ENCODE data around the gene KCNJ16. TPM values are rescaled to one million over a fixed set of nuclear protein-coding genes. Genes with fewer than 3 reads are reported as not detected.

The KCNJ16 gene
- total RNA-seq, 2 experiments from 2014 or later: not detected

DNA sequence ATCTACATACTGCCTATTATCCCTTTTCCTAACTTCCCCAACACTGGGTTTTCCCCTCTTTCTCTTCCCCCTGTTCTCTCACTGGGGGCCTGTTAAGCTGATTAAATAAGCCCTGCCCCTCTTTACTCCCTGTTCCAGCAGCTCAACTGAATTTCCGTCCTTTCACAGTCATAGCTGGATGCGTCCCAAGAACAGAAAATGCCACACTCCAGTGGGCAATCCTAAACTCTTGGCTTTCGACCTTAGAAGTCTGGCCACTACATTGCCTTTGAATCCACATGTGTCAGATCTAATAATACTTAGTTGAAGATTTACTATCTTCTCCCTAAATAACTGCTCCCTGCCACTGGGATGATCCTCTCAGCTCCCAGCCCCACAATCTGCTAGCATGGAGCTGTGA lies 34.5 kb downstream of the KCNJ16 start:
- Mint-ChIP-seq H3K27me3 (no peaks in the 10 kb centered on the region), H3K9me3 (no peaks in the 10 kb centered on the region), H3K27ac (no peak overlapping the region), H3K36me3 (ENCODE audit: low read depth) (no peaks in the 10 kb centered on the region), H3K4me3 (no peak overlapping the region), H3K4me1 (peaks cover 1% of the 10 kb centered on the region)
- no peak for DNase-seq
- POLR2A ChIA-PET: no interaction called here
- CTCF ChIA-PET: no interaction called here

GRCh38 chr17:70110443-70110880 lies 35.4 kb downstream of the KCNJ16 start:
- CTCF ChIA-PET: no interaction called here
- DNase-seq: no peak
- POLR2A ChIA-PET: no interaction called here
- Mint-ChIP-seq H3K27ac (no peak overlapping the region), H3K4me1 (peaks cover 1% of the 10 kb centered on the region), H3K27me3 (no peaks in the 10 kb centered on the region), H3K9me3 (no peaks in the 10 kb centered on the region), H3K4me3 (no peak overlapping the region), H3K36me3 (ENCODE audit: low read depth) (no peaks in the 10 kb centered on the region)

- H3K4me1 Mint-ChIP-seq: peaks cover 1% of the 10 kb centered on the region
- no peaks in the 10 kb centered on the region for H3K9me3 Mint-ChIP-seq
- no peaks in the 10 kb centered on the region for H3K36me3 Mint-ChIP-seq (ENCODE audit: low read depth)
- no peaks in the 10 kb centered on the region for H3K27me3 Mint-ChIP-seq
- POLR2A ChIA-PET: no interaction called here
- CTCF ChIA-PET: no interaction called here
- no peak overlapping the region for H3K27ac Mint-ChIP-seq
- no peak for DNase-seq
- H3K4me3 Mint-ChIP-seq: no peak overlapping the region
These were observed 36.2 kb downstream of the KCNJ16 start for GRCh38 chr17:70111201-70111600.

- POLR2A ChIA-PET: no interaction called here
- Mint-ChIP-seq H3K4me1 (no peaks in the 10 kb centered on the region), H3K4me3 (no peak overlapping the region), H3K9me3 (no peaks in the 10 kb centered on the region), H3K27me3 (no peaks in the 10 kb centered on the region), H3K27ac (no peak overlapping the region), H3K36me3 (ENCODE audit: low read depth) (no peaks in the 10 kb centered on the region)
- DNase-seq: no peak
- CTCF ChIA-PET: no interaction called here
These were observed 39.4 kb downstream of the KCNJ16 start for GRCh38 chr17:70114405-70114804.

DNA sequence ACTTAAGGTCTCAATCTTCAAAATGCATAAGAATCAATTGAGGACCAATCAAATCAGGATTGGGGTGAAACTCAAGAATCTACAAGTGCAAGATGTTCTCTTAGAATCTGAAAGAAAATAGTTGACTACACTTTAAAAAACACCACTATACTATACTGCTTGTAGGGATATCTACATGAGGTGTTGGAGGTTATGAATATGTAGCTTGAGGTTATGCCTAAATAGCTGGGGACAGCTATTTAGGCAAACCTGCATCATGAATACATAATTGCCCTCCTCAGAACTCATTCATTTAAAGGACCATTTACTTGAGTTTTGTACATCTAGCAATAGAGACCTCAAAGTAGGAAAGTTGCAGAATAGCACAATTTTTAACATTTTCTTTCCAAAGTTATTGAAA lies 40.1 kb downstream of the KCNJ16 start:
- Mint-ChIP-seq H3K27ac (no peak overlapping the region), H3K9me3 (no peaks in the 10 kb centered on the region), H3K4me1 (no peaks in the 10 kb centered on the region), H3K36me3 (ENCODE audit: low read depth) (no peaks in the 10 kb centered on the region), H3K4me3 (no peak overlapping the region), H3K27me3 (no peaks in the 10 kb centered on the region)
- no peak for DNase-seq
- CTCF ChIA-PET: no interaction called here
- POLR2A ChIA-PET: no interaction called here

GRCh38 chr17:70116919-70117318 lies 41.9 kb downstream of the KCNJ16 start:
- Mint-ChIP-seq H3K4me1 (no peaks in the 10 kb centered on the region), H3K27me3 (no peaks in the 10 kb centered on the region), H3K36me3 (ENCODE audit: low read depth) (no peaks in the 10 kb centered on the region), H3K4me3 (no peak overlapping the region), H3K27ac (no peak overlapping the region), H3K9me3 (no peaks in the 10 kb centered on the region)
- ChIA-PET POLR2A (no interaction called here), CTCF (no interaction called here)
- no peak for DNase-seq

DNA sequence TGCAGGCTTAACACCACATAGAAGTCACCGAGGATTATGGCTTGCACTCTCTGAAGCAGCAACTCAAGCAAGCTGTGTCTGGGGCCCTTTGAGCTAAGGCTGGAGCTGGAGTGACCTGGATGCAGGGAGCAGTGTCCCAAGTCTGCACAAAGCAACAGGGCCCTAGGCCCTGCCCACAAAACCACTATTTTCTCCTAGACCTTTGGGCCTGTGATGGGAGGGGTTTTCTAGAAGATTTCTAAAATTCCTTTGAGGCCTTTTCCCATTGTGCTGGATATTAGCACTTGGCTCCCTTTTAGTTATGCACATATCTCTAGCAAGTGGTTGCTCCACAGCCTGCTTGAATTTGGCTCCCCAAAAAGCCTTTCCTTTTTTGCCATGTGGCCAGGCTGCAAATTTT lies 44.5 kb downstream of the KCNJ16 start:
- Mint-ChIP-seq H3K27me3 (no peaks in the 10 kb centered on the region), H3K4me3 (no peak overlapping the region)
- POLR2A ChIA-PET: no interaction called here

GRCh38 chr17:70119983-70120382 lies 45.0 kb downstream of the KCNJ16 start:
- Mint-ChIP-seq H3K36me3 (ENCODE audit: low read depth) (no peaks in the 10 kb centered on the region), H3K27me3 (no peaks in the 10 kb centered on the region), H3K4me1 (no peaks in the 10 kb centered on the region), H3K4me3 (no peak overlapping the region), H3K9me3 (no peaks in the 10 kb centered on the region), H3K27ac (no peak overlapping the region)
- ChIA-PET POLR2A (no interaction called here), CTCF (no interaction called here)
- no peak for DNase-seq

More for the DNA sequence above, 44.5 kb downstream of the KCNJ16 start:
- Mint-ChIP-seq H3K36me3 (ENCODE audit: low read depth) (no peaks in the 10 kb centered on the region), H3K4me1 (no peaks in the 10 kb centered on the region), H3K9me3 (no peaks in the 10 kb centered on the region), H3K27ac (no peak overlapping the region)
- CTCF ChIA-PET: no interaction called here
- DNase-seq: no peak

- Mint-ChIP-seq H3K27ac (no peak overlapping the region), H3K36me3 (ENCODE audit: low read depth) (no peaks in the 10 kb centered on the region), H3K4me3 (no peak overlapping the region), H3K9me3 (no peaks in the 10 kb centered on the region), H3K4me1 (no peaks in the 10 kb centered on the region), H3K27me3 (no peaks in the 10 kb centered on the region)
- ChIA-PET CTCF (no interaction called here), POLR2A (no interaction called here)
- no peak for DNase-seq
These were observed 45.4 kb downstream of the KCNJ16 start for GRCh38 chr17:70120425-70120824.

- CTCF ChIA-PET: no interaction called here
- no peak for DNase-seq
- no peaks in the 10 kb centered on the region for H3K36me3 Mint-ChIP-seq (ENCODE audit: low read depth)
- H3K27ac Mint-ChIP-seq: no peak overlapping the region
- POLR2A ChIA-PET: no interaction called here
- H3K4me3 Mint-ChIP-seq: no peak overlapping the region
- no peaks in the 10 kb centered on the region for H3K4me1 Mint-ChIP-seq
- no peaks in the 10 kb centered on the region for H3K9me3 Mint-ChIP-seq
- no peaks in the 10 kb centered on the region for H3K27me3 Mint-ChIP-seq
These were observed 46.1 kb downstream of the KCNJ16 start for GRCh38 chr17:70121126-70121525.

DNA sequence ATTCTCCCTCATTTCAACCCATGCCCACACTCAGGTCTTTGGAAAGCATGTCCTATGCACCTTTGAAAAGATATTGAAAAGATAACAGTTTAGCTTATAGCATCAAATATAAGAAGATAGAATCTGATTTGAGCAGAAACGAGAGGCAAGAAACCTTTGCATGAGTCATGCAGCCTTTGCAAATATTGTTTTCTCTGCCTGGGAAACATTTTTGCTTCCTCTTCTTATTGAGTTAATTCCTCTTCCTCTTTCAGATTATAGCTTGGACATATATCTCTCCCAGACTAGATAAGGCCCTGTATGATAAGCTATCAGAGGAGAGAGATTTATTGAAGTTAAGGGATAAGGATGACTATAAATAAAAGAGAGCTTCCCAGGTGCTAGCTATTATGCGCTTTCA lies 48.2 kb downstream of the KCNJ16 start:
- no peak overlapping the region for H3K27ac Mint-ChIP-seq
- no peak overlapping the region for H3K4me3 Mint-ChIP-seq
- POLR2A ChIA-PET: no interaction called here
- no peaks in the 10 kb centered on the region for H3K9me3 Mint-ChIP-seq
- no peaks in the 10 kb centered on the region for H3K4me1 Mint-ChIP-seq
- H3K36me3 Mint-ChIP-seq (ENCODE audit: low read depth): no peaks in the 10 kb centered on the region
- CTCF ChIA-PET: no interaction called here
- DNase-seq: no peak
- H3K27me3 Mint-ChIP-seq: no peaks in the 10 kb centered on the region

DNA sequence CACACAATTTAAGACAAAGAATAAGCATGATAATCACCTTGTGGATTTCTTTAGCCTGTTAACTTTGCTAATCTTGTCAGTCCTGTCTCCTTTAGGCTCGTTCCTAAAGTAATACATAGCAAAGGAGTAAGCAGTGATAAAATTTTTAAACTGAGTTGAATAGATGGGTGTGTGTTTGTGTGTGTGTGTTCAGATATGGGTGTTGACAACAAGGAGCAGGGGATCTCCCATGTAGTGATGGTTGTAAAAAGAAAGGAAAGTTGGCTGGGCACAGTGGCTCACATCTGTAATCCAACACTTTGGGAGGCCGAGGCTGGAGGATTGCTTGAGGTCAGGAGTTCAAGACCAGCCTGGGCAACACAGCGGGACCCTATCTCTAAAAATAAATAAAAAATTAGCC lies 49.7 kb downstream of the KCNJ16 start:
- ChIA-PET POLR2A (no interaction called here), CTCF (no interaction called here)
- H3K4me3 Mint-ChIP-seq: no peak overlapping the region
- no peak overlapping the region for H3K27ac Mint-ChIP-seq
- H3K36me3 Mint-ChIP-seq (ENCODE audit: low read depth): no peaks in the 10 kb centered on the region
- H3K4me1 Mint-ChIP-seq: no peaks in the 10 kb centered on the region
- no peak for DNase-seq
- H3K27me3 Mint-ChIP-seq: peaks cover 2% of the 10 kb centered on the region
- no peaks in the 10 kb centered on the region for H3K9me3 Mint-ChIP-seq

GRCh38 chr17:70127221-70127873 lies 52.3 kb downstream of the KCNJ16 start:
- POLR2A ChIA-PET: no interaction called here

GRCh38 chr17:70128727-70129238 lies 53.8 kb downstream of the KCNJ16 start:
- H3K9me3 Mint-ChIP-seq: no peaks in the 10 kb centered on the region
- H3K36me3 Mint-ChIP-seq (ENCODE audit: low read depth): no peaks in the 10 kb centered on the region
- no peaks in the 10 kb centered on the region for H3K4me1 Mint-ChIP-seq
- CTCF ChIA-PET: no interaction called here
- peaks cover 2% of the 10 kb centered on the region for H3K27me3 Mint-ChIP-seq
- POLR2A ChIA-PET: no interaction called here
- no peak overlapping the region for H3K27ac Mint-ChIP-seq
- H3K4me3 Mint-ChIP-seq: no peak overlapping the region
- DNase-seq: no peak

More at GRCh38 chr17:70127221-70127873, 52.3 kb downstream of the KCNJ16 start:
- Mint-ChIP-seq H3K4me3 (no peak overlapping the region), H3K9me3 (no peaks in the 10 kb centered on the region), H3K4me1 (no peaks in the 10 kb centered on the region), H3K27me3 (peaks cover 2% of the 10 kb centered on the region), H3K27ac (no peak overlapping the region), H3K36me3 (ENCODE audit: low read depth) (no peaks in the 10 kb centered on the region)
- DNase-seq: no peak
- CTCF ChIA-PET: no interaction called here

Data from activated CD4-positive, alpha-beta T cell treated with anti-CD3 and anti-CD28 coated beads, Interleukin-2, amount 10 ng/mL, durations not matched to agents 7 days and 5 days (primary cell).